Neural cell (in vitro differentiated cells): ENCODE data around the gene DLG2. TPM values are rescaled to one million over a fixed set of nuclear protein-coding genes. Genes with fewer than 3 reads are reported as not detected.

ENCODE experiments used
- H2AFZ ChIP-seq: fragments of 200-600, 300-800 bp; sonication (generic), shearing (Covaris generic); 2 replicates; pipeline ENCODE4 v1.6.0; 2014; ENCODE audit warnings: low read depth, mild to moderate bottlenecking, antibody characterized with exemption, low read length, moderate library complexity
- H3F3A ChIP-seq: fragments of 200-600 bp; shearing (Covaris generic); 2 replicates; pipeline ENCODE4 v1.6.1; 2016; ENCODE audit warnings: mild to moderate bottlenecking, moderate library complexity, mixed read lengths, antibody characterized with exemption, low read length; ENCODE audit not compliant: insufficient read depth, poor library complexity, severe bottlenecking
- H3K27ac ChIP-seq: fragments of 200-600, 300-800 bp; sonication (generic), shearing (Covaris generic); 2 replicates; pipeline ENCODE4 v1.5.1; 2014; ENCODE audit warnings: mild to moderate bottlenecking, low read length, moderate library complexity
- H3K27me3 ChIP-seq: fragments of 300-800, 200-600 bp; sonication (generic), shearing (Covaris generic); 2 replicates; pipeline ENCODE4 v1.6.0; 2014; ENCODE audit warnings: mild to moderate bottlenecking, low read depth, low read length, moderate library complexity; ENCODE audit not compliant: insufficient read depth
- H3K36me3 ChIP-seq: fragments of 300-800, 200-600 bp; sonication (generic), shearing (Covaris generic); 2 replicates; pipeline ENCODE4 v1.5.1; 2014; ENCODE audit warnings: mild to moderate bottlenecking, antibody characterized with exemption, low read length, moderate library complexity; ENCODE audit not compliant: insufficient read depth
- H3K4me2 ChIP-seq: fragments of 300-800, 200-600 bp; sonication (generic), shearing (Covaris generic); 2 replicates; pipeline ENCODE4 v1.6.0; 2014; ENCODE audit warnings: mild to moderate bottlenecking, low read length
- H3K4me3 ChIP-seq: fragments of 300-800, 200-600 bp; sonication (generic), shearing (Covaris generic); 2 replicates; pipeline ENCODE4 v1.5.1; 2014; ENCODE audit warnings: mild to moderate bottlenecking, low read length, moderate library complexity
- H3K79me2 ChIP-seq: fragments of 200-600 bp; shearing (Covaris generic); replicated peaks from 2 replicates; pipeline ENCODE4 v1.6.0; 2014; ENCODE audit warnings: mild to moderate bottlenecking, low read length, moderate library complexity; ENCODE audit not compliant: insufficient read depth
- H3K9ac ChIP-seq: fragments of 300-800, 200-600 bp; sonication (generic), shearing (Covaris generic); 2 replicates; pipeline ENCODE4 v1.6.1; 2016; ENCODE audit warnings: mild to moderate bottlenecking, low read length, mixed read lengths
- H3K9me2 ChIP-seq: fragments of 200-600 bp; shearing (Covaris generic); 2 replicates; pipeline ENCODE4 v1.6.1; 2016; ENCODE audit warnings: mild to moderate bottlenecking, low read length, mixed read lengths; ENCODE audit not compliant: insufficient read depth
- H3K9me3 ChIP-seq: fragments of 200-600, 300-800 bp; sonication (generic), shearing (Covaris generic); 2 replicates; pipeline ENCODE4 v1.6.1; 2016; ENCODE audit warnings: mild to moderate bottlenecking, mixed run types, low read length, moderate library complexity, mixed read lengths
- H4K20me1 ChIP-seq: fragments of 200-600 bp; shearing (Covaris generic); 2 replicates; pipeline ENCODE4 v1.6.1; 2016; ENCODE audit warnings: mild to moderate bottlenecking, mixed run types; ENCODE audit not compliant: insufficient read depth
- CTCF ChIP-seq: fragments of 450-650 bp; IDR thresholded peaks from 2 replicates; pipeline ENCODE4 v1.5.1; 2014; ENCODE audit warnings: antibody characterized with exemption, mild to moderate bottlenecking, moderate library complexity; ENCODE audit not compliant: poor library complexity, severe bottlenecking
- EP300 ChIP-seq: fragments of 450-650 bp; conservative IDR thresholded peaks from 2 replicates; pipeline ENCODE4 v1.6.1; 2014; ENCODE audit warnings: antibody characterized with exemption, mild to moderate bottlenecking, moderate library complexity; ENCODE audit not compliant: poor library complexity, severe bottlenecking
- EZH2 ChIP-seq: fragments of 200-600, 300-800 bp; shearing (Covaris generic), sonication (generic); IDR thresholded peaks from 2 replicates; pipeline ENCODE4 v1.6.1; 2014; ENCODE audit warnings: antibody characterized with exemption, low read length, borderline replicate concordance, mild to moderate bottlenecking; ENCODE audit not compliant: insufficient read depth, poor library complexity, severe bottlenecking
- MXI1 ChIP-seq: fragments of 450-650 bp; conservative IDR thresholded peaks from 2 replicates; pipeline ENCODE4 v1.6.1; 2014; ENCODE audit warnings: antibody characterized with exemption, mild to moderate bottlenecking; ENCODE audit not compliant: poor library complexity, severe bottlenecking
- POLR2AphosphoS5 ChIP-seq: IDR thresholded peaks from 2 replicates; pipeline ENCODE4 v1.6.1; 2012
- RAD21 ChIP-seq: fragments of 450-650 bp; conservative IDR thresholded peaks from 2 replicates; pipeline ENCODE4 v1.6.1; 2014; ENCODE audit warnings: antibody characterized with exemption, mild to moderate bottlenecking, moderate library complexity
- REST ChIP-seq: IDR thresholded peaks from 2 replicates; pipeline ENCODE4 v1.6.1; 2012; ENCODE audit warnings: borderline replicate concordance
- SMC3 ChIP-seq: fragments of 450-650 bp; conservative IDR thresholded peaks from 2 replicates; pipeline ENCODE4 v1.6.1; 2014; ENCODE audit warnings: antibody characterized with exemption, mild to moderate bottlenecking, moderate library complexity; ENCODE audit not compliant: poor library complexity
- TAF1 ChIP-seq: IDR thresholded peaks from 2 replicates; pipeline ENCODE4 v1.6.1; 2012; ENCODE audit warnings: low read depth
- polyA plus RNA-seq: library from polyadenylated mRNA; depleted of rRNA; stranded (reverse); fragments of >200 nt; gene quantifications from 2 replicates; pipeline ENCODE4 v1.2.3, GENCODE V29; 2014

The DLG2 gene
- polyA plus RNA-seq, 1 donor from 2014 or later, result 179 TPM

- Histone ChIP-seq H3K9ac (no peak overlapping the region), H3K9me3 (no peaks in the 10 kb centered on the region), H3F3A (no peaks in the 10 kb centered on the region), H3K27me3 (no peaks in the 10 kb centered on the region), H4K20me1 (no peaks in the 10 kb centered on the region), H2AFZ (no peak overlapping the region), H3K27ac (peak overlapping the region; percentile 8), H3K4me2 (no peak overlapping the region), H3K4me3 (no peak overlapping the region), H3K79me2 (no peaks in the 10 kb centered on the region), H3K9me2 (no peaks in the 10 kb centered on the region), H3K36me3 (no peaks in the 10 kb centered on the region)
- no peak for TF ChIP-seq REST
- TF ChIP-seq SMC3, result no peak
- no peak for TF ChIP-seq POLR2AphosphoS5
- no peak for TF ChIP-seq EP300
Observed at GRCh38 chr11:83815736-83816135, 1811.4 kb downstream of the DLG2 start.

GRCh38 chr11:83813296-83813695 is 1813.8 kb downstream of the DLG2 start:
- Histone ChIP-seq H3K9me3 (no peaks in the 10 kb centered on the region), H3F3A (no peaks in the 10 kb centered on the region), H2AFZ (no peak overlapping the region), H3K27ac (no peak overlapping the region), H3K9ac (no peak overlapping the region), H3K79me2 (no peaks in the 10 kb centered on the region), H3K9me2 (no peaks in the 10 kb centered on the region), H3K4me3 (no peak overlapping the region), H3K36me3 (no peaks in the 10 kb centered on the region), H3K4me2 (no peak overlapping the region), H3K27me3 (no peaks in the 10 kb centered on the region), H4K20me1 (no peaks in the 10 kb centered on the region)
- TF ChIP-seq CTCF (no peak), TAF1 (no peak), MXI1 (no peak), SMC3 (no peak), REST (no peak), EZH2 (no peak), EP300 (no peak), POLR2AphosphoS5 (no peak), RAD21 (no peak)
